OCI-LY1 (cell line): Measurements from ENCODE around the gene PSD2.

Source experiments
- H2AFZ ChIP-seq: fragments of 200-600 bp; sonication (generic), shearing (Covaris generic); 2 replicates; pipeline ENCODE4 v1.6.0; 2014; ENCODE audit warnings: antibody characterized with exemption, mild to moderate bottlenecking, low read length
- H3F3A ChIP-seq: fragments of 200-600 bp; sonication (generic), shearing (Covaris generic); 2 replicates; pipeline ENCODE4 v1.6.0; 2014; ENCODE audit warnings: mild to moderate bottlenecking, antibody characterized with exemption, low read length, moderate library complexity; ENCODE audit not compliant: insufficient read depth
- H3K27ac ChIP-seq: fragments of 200-600 bp; sonication (generic); 2 replicates; pipeline ENCODE4 v1.5.1; 2014; ENCODE audit warnings: low read length, mixed run types, mild to moderate bottlenecking, low read depth; ENCODE audit not compliant: poor library complexity, severe bottlenecking
- H3K27me3 ChIP-seq: fragments of 200-600 bp; sonication (generic); 2 replicates; pipeline ENCODE4 v1.6.0; 2014; ENCODE audit warnings: antibody characterized with exemption, mild to moderate bottlenecking, low read length, moderate library complexity; ENCODE audit not compliant: insufficient read depth
- H3K36me3 ChIP-seq: fragments of 200-600 bp; sonication (generic); 2 replicates; pipeline ENCODE4 v1.6.1; 2014; ENCODE audit warnings: mild to moderate bottlenecking, antibody characterized with exemption, low read length, moderate library complexity, mixed read lengths; ENCODE audit not compliant: insufficient read depth
- H3K4me1 ChIP-seq: fragments of 200-600 bp; sonication (generic); 2 replicates; pipeline ENCODE4 v1.5.1; 2014; ENCODE audit warnings: mild to moderate bottlenecking, low read length, moderate library complexity; ENCODE audit not compliant: insufficient read depth, severe bottlenecking
- H3K4me2 ChIP-seq: fragments of 200-600 bp; sonication (generic), shearing (Covaris generic); 2 replicates; pipeline ENCODE4 v1.6.1; 2014; ENCODE audit warnings: low read length
- H3K4me3 ChIP-seq: fragments of 200-600 bp; sonication (generic); 2 replicates; pipeline ENCODE4 v1.5.1; 2014; ENCODE audit warnings: low read length, low read depth, mild to moderate bottlenecking, mixed read lengths; ENCODE audit not compliant: poor library complexity, severe bottlenecking
- H3K79me2 ChIP-seq: fragments of 200-600 bp; shearing (Covaris generic); 2 replicates; pipeline ENCODE4 v1.6.1; 2016; ENCODE audit warnings: mixed run types, low read length, mixed read lengths; ENCODE audit not compliant: insufficient read depth
- H3K9ac ChIP-seq: fragments of 200-600 bp; sonication (generic), shearing (Covaris generic); 2 replicates; pipeline ENCODE4 v1.6.1; 2014; ENCODE audit warnings: mild to moderate bottlenecking, low read length, mixed read lengths
- H3K9me2 ChIP-seq: fragments of 200-600 bp; sonication (generic), shearing (Covaris generic); 2 replicates; pipeline ENCODE4 v1.6.1; 2014; ENCODE audit warnings: low read depth, mild to moderate bottlenecking, low read length, mixed read lengths
- H3K9me3 ChIP-seq: fragments of 200-600 bp; shearing (Covaris generic); 2 replicates; pipeline ENCODE4 v1.6.1; 2014; ENCODE audit warnings: low read length, mixed read lengths
- H4K20me1 ChIP-seq: fragments of 200-600 bp; sonication (generic), shearing (Covaris generic); 2 replicates; pipeline ENCODE4 v1.6.0; 2016; ENCODE audit warnings: mild to moderate bottlenecking, low read length; ENCODE audit not compliant: insufficient read depth
- EZH2 ChIP-seq: fragments of 200-600 bp; sonication (generic), shearing (Covaris generic); IDR thresholded peaks from 2 replicates; pipeline ENCODE4 v1.8.0; 2017; ENCODE audit warnings: borderline replicate concordance, mixed run types, mild to moderate bottlenecking, antibody characterized with exemption, low read length, moderate library complexity, mixed read lengths
- TF ChIP-seq, protein P1 (sequence below): fragments of 200-600 bp; sonication (generic), shearing (Covaris generic); IDR thresholded peaks from 2 replicates; pipeline ENCODE4 v1.5.1; 2017; ENCODE audit warnings: mild to moderate bottlenecking, antibody characterized with exemption, low read length, moderate library complexity, mixed read lengths

Gene PSD2

DNA sequence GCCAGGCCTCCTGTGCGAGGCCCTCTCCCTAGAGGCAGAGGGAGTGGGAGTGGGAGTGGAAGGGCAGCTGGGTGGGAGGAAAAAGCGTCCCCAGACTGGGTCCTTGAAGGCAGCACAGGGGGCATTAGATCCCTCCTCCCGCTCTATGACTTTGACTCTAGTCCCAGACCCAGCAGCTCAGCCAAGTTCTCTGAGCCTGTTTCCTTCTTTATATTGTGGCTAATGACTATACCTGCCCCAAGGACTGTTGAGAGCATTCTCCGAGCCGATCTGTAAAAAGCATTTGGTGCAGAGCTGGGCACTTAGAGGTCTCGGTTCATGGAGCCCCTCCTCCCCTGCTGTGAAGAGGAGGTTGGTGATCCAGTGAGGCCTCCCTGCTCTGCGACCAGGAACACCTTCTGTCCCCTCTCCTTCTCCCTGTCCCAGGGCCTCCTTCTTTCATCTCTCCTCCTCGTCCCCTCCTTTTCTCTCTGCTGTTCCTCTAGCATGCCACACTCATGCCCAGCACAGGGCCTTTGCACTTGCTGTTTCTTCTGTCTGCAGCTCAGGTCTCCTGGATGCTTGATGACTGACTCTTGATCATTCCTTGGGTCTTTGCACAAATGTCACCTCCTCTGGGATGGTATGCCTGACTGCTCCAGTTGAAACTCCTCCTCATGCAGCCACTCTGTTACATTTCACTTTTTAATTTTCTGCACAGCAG lies 23.4 kb upstream of the PSD2 start:
- no peaks in the 10 kb centered on the region for H4K20me1 ChIP-seq
- TF ChIP-seq, protein P1, sequence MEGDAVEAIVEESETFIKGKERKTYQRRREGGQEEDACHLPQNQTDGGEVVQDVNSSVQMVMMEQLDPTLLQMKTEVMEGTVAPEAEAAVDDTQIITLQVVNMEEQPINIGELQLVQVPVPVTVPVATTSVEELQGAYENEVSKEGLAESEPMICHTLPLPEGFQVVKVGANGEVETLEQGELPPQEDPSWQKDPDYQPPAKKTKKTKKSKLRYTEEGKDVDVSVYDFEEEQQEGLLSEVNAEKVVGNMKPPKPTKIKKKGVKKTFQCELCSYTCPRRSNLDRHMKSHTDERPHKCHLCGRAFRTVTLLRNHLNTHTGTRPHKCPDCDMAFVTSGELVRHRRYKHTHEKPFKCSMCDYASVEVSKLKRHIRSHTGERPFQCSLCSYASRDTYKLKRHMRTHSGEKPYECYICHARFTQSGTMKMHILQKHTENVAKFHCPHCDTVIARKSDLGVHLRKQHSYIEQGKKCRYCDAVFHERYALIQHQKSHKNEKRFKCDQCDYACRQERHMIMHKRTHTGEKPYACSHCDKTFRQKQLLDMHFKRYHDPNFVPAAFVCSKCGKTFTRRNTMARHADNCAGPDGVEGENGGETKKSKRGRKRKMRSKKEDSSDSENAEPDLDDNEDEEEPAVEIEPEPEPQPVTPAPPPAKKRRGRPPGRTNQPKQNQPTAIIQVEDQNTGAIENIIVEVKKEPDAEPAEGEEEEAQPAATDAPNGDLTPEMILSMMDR = no peak
- TF ChIP-seq EZH2 = no peak
- no peaks in the 10 kb centered on the region for H3K36me3 ChIP-seq
- no peaks in the 10 kb centered on the region for H3K79me2 ChIP-seq
- H3K4me3 ChIP-seq = no peak overlapping the region
- H3K9me2 ChIP-seq = no peaks in the 10 kb centered on the region
- no peaks in the 10 kb centered on the region for H3F3A ChIP-seq
- H3K4me2 ChIP-seq = no peak overlapping the region
- no peaks in the 10 kb centered on the region for H3K9me3 ChIP-seq
- no peak overlapping the region for H2AFZ ChIP-seq
- peaks cover 11% of the 10 kb centered on the region; the same call in 1 of the 2 replicates for H3K27me3 ChIP-seq
- no peak overlapping the region for H3K9ac ChIP-seq
- H3K4me1 ChIP-seq = no peaks in the 10 kb centered on the region
- H3K27ac ChIP-seq = no peak overlapping the region

DNA sequence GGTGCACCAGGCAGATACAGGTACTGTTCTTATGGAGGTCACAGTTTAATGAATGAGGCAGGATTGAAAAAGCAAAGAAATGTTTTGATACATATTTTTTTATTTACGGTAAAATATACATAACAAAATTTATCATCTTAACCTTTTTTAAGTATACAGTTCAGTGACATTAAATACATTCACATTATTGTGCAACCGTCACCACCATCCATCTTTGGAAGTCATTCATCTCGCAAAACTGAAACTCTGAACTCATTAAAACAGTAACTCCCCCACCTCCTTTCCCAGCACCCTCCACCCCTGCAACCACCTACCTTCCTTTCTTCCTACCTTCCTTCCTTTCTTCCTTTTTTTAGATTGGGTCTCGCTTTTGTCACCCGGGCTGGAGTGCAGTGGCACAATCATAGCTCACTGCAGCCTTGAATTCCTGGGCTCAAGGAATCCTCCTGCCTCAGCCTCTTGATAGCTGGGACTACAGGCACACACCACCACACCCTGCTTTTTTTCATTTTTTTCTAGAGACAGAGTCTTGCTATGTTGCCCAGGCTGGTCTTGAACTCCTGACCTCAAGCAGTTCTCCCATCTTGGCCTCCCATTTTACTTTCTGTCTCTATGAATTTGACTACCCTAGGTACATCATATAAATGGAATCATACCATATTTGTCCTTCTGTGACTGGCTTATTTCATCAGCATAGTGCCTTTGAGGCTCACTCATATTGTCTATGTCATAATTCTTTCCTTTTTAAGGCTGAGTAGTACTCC lies 22.5 kb upstream of the PSD2 start:
- Histone ChIP-seq H3K4me1 (no peaks in the 10 kb centered on the region), H3K36me3 (no peaks in the 10 kb centered on the region), H3K27ac (no peak overlapping the region), H3F3A (no peaks in the 10 kb centered on the region), H3K9me2 (no peaks in the 10 kb centered on the region), H3K4me3 (no peak overlapping the region), H4K20me1 (no peaks in the 10 kb centered on the region), H3K79me2 (no peaks in the 10 kb centered on the region), H3K4me2 (no peak overlapping the region), H3K9me3 (no peaks in the 10 kb centered on the region), H3K27me3 (peaks cover 11% of the 10 kb centered on the region; the same call in 1 of the 2 replicates), H3K9ac (no peak overlapping the region), H2AFZ (no peak overlapping the region)
- TF ChIP-seq, protein P1 = no peak
- no peak for TF ChIP-seq EZH2

DNA sequence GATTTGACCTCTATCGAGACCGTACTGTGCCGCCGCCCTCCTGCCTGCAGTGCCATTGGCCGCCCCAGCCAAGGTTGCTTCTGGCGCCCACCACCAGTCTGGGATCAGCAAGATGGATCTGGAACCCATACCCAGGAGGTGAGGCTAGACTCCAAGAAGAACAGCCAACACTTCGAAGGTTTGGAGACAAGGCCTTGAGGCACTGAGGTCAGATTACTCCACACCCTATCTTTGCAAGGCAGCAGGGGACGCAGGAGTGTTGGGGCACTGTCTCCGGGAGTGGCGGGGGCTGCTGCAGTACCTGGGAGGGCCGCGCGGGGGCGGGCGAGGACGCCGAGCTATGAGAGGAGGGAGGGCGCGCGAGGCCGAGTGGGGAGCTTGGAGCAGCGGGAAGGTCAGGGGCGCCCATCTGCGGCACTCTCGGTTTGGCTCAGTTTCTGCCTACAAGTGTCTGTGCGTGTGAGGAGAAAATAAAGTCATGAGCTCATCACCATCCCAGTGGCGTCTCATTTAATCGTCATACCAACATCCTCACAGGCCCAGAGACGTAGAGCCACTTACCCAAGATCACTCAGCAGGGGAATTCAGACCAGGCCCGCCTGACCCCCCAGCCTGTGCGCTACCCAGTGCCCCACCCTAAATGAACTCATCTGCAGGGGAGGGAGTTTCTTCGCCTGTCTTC lies 20.5 kb upstream of the PSD2 start:
- Histone ChIP-seq H3K9me3 (no peaks in the 10 kb centered on the region), H3K4me1 (no peaks in the 10 kb centered on the region), H2AFZ (no peak overlapping the region), H3K27ac (no peak overlapping the region), H3K4me2 (peak overlapping the region; percentile 12; the same call in 1 of the 2 replicates), H3K79me2 (no peaks in the 10 kb centered on the region), H4K20me1 (no peaks in the 10 kb centered on the region), H3K9ac (no peak overlapping the region), H3K4me3 (no peak overlapping the region), H3F3A (no peaks in the 10 kb centered on the region), H3K9me2 (no peaks in the 10 kb centered on the region), H3K27me3 (0 out of 2 replicates have a peak, but pooled peaks cover 5% of the 10 kb centered on the region), H3K36me3 (no peaks in the 10 kb centered on the region)
- TF ChIP-seq, protein P1 = peak; percentile 95
- TF ChIP-seq EZH2 = no peak
